Measurements from ENCODE around the gene SLC1A1. TPM values are rescaled to one million over a fixed set of nuclear protein-coding genes. Genes with fewer than 3 reads are reported as not detected.

The SLC1A1 gene
- total and polyA plus RNA-seq, 2 experiments from 2014 or later = 3.7 to 8.2 TPM

- TF ChIP-seq ZNF462 (CRISPR knock-in tag; IDR thresholded peaks at IDR 0.05) (no peak), EZH2 (IDR thresholded peaks at IDR 0.05; ENCODE audit: low read depth, unreplicated experiment) (no peak)
Measured at GRCh38 chr9:4584636-4585035, 94.4 kb downstream of the SLC1A1 start (continued).

DNA sequence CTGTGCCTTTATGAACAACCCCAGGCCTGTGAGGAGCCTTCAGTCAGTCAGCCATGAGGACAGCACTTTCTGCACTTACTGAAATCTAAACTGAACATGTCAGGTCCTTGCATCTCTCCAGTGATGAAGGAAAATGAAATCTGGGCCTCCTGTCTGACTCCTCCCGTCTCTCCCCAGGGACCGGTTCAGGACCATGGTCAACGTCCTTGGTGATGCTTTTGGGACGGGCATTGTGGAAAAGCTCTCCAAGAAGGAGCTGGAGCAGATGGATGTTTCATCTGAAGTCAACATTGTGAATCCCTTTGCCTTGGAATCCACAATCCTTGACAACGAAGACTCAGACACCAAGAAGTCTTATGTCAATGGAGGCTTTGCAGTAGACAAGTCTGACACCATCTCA, 94.9 kb downstream of the SLC1A1 start:
- H3K27ac Mint-ChIP-seq = no peak overlapping the region
- ATAC-seq (no peak), DNase-seq (ENCODE audit: low spot score) (peak; percentile 21)
- Histone ChIP-seq H2AFZ (no peak overlapping the region), H3K4me3 (no peak overlapping the region), H3K4me1 (ENCODE audit: insufficient read depth) (peaks cover 7% of the 10 kb centered on the region), H3F3A (replicated peaks; ENCODE audit: low read depth) (no peaks in the 10 kb centered on the region), H3K9me2 (ENCODE audit: insufficient read depth) (no peaks in the 10 kb centered on the region), H4K20me1 (replicated peaks; ENCODE audit: insufficient read depth) (no peaks in the 10 kb centered on the region), H3K27me3 (ENCODE audit: insufficient read depth) (no peaks in the 10 kb centered on the region), H3K4me2 (no peak overlapping the region), H3K79me2 (replicated peaks; ENCODE audit: insufficient read depth) (no peaks in the 10 kb centered on the region), H3K36me3 (ENCODE audit: insufficient read depth) (no peaks in the 10 kb centered on the region), H3K27ac (ENCODE audit: low read depth) (no peak overlapping the region)
- H3K4me3 Mint-ChIP-seq = no peak overlapping the region
- H3K9me3 Mint-ChIP-seq = no peaks in the 10 kb centered on the region
- no peak for TF ChIP-seq POLR2AphosphoS5 (IDR thresholded peaks at IDR 0.05; ENCODE audit: low read depth)
- TF ChIP-seq REST (IDR thresholded peaks at IDR 0.05; ENCODE audit: unreplicated experiment) = peak; percentile 69
- peaks cover 6% of the 10 kb centered on the region; the same call in 1 of the 3 replicates for H3K4me1 Mint-ChIP-seq
- H3K36me3 Mint-ChIP-seq (ENCODE audit: low read depth) = no peaks in the 10 kb centered on the region
- H3K27me3 Mint-ChIP-seq (ENCODE audit: insufficient read depth, low read depth, poor library complexity) = no peaks in the 10 kb centered on the region
